22Rv1 (cell line): ENCODE measurements around the gene NCAPD3.

ENCODE experiments used
- ZFX ChIP-seq: fragments of 450-650 bp; IDR thresholded peaks from 2 replicates; pipeline ENCODE4 v1.6.1; 2017; ENCODE audit warnings: antibody characterized with exemption, borderline replicate concordance
- TF ChIP-seq, protein P1 (sequence below): fragments of 450-650 bp; IDR thresholded peaks from 2 replicates; pipeline ENCODE4 v1.5.1; 2017; ENCODE audit warnings: mild to moderate bottlenecking

DNA sequence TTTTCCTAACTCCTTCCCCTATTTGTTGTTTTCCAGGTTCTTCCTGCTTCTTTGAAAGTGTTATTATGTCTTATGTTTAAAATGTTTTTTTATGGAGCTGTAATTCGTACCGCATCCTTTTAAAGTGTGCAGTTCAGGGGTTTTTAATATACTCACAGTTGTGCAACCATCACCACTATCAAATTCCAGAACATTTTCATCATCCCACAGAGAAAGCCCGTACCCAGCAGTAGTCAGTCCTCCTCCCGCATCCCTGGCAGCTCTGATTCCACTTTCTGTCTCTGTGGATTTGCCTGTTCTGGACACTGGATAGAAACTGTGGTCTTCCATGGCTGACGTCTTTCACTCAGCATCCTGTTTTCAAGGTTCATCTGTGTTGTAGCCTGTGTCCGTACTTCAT is 81.2 kb downstream of the NCAPD3 start:
- TF ChIP-seq, protein P1, sequence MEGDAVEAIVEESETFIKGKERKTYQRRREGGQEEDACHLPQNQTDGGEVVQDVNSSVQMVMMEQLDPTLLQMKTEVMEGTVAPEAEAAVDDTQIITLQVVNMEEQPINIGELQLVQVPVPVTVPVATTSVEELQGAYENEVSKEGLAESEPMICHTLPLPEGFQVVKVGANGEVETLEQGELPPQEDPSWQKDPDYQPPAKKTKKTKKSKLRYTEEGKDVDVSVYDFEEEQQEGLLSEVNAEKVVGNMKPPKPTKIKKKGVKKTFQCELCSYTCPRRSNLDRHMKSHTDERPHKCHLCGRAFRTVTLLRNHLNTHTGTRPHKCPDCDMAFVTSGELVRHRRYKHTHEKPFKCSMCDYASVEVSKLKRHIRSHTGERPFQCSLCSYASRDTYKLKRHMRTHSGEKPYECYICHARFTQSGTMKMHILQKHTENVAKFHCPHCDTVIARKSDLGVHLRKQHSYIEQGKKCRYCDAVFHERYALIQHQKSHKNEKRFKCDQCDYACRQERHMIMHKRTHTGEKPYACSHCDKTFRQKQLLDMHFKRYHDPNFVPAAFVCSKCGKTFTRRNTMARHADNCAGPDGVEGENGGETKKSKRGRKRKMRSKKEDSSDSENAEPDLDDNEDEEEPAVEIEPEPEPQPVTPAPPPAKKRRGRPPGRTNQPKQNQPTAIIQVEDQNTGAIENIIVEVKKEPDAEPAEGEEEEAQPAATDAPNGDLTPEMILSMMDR = no peak
- TF ChIP-seq ZFX = no peak
